K562 (cell line): ENCODE data around the gene RGS17. TPM values are rescaled to one million over a fixed set of nuclear protein-coding genes. Genes with fewer than 3 reads are reported as not detected.

ENCODE experiments used
- ARID4B ChIP-seq: sonication (generic); formaldehyde crosslinking; IDR thresholded peaks from 2 replicates; pipeline ENCODE4 v1.8.0; 2022; ENCODE audit warnings: mild to moderate bottlenecking, missing genetic modification reagents
- C11orf30 ChIP-seq: fragments of 450-650 bp; IDR thresholded peaks from 2 replicates; pipeline ENCODE4 v1.6.1; 2016; ENCODE audit warnings: low read depth, mild to moderate bottlenecking
- CCAR2 ChIP-seq: fragments of 200-400 bp; formaldehyde crosslinking; IDR thresholded peaks from 2 replicates; pipeline ENCODE4 v1.6.1; 2017; ENCODE audit warnings: mild to moderate bottlenecking, low read depth, low read length
- EGR1 ChIP-seq: fragments of 450-650 bp; conservative IDR thresholded peaks from 2 replicates; pipeline ENCODE4 v1.6.1; 2017; ENCODE audit warnings: mild to moderate bottlenecking
- HMBOX1 ChIP-seq: sonication (generic); IDR thresholded peaks from 2 replicates; pipeline ENCODE4 v1.6.1; 2016
- KLF16 ChIP-seq: IDR thresholded peaks from 2 replicates; pipeline ENCODE4 v1.6.1; 2016; ENCODE audit warnings: antibody characterized with exemption
- RBM34 ChIP-seq: fragments of 200-400 bp; formaldehyde crosslinking; IDR thresholded peaks from 2 replicates; pipeline ENCODE4 v1.6.1; 2018; ENCODE audit warnings: low read length, borderline replicate concordance; ENCODE audit not compliant: insufficient read depth
- RBM39 ChIP-seq: fragments of 200-400 bp; formaldehyde crosslinking; optimal IDR thresholded peaks from 2 replicates; pipeline ENCODE3; 2018; ENCODE audit warnings: low read depth, low read length
- SMARCA5 ChIP-seq: fragments of 450-650 bp; IDR thresholded peaks from 2 replicates; pipeline ENCODE4 v1.6.1; 2016
- TSHZ1 ChIP-seq: fragments of 250-450 bp; sonication (Bioruptor Pico); IDR thresholded peaks from 2 replicates; pipeline ENCODE4 v1.4.0; 2020; ENCODE audit warnings: mild to moderate bottlenecking, moderate library complexity
- XRCC3 ChIP-seq: fragments of 450-650 bp; IDR thresholded peaks from 2 replicates; pipeline ENCODE4 v1.6.1; 2017; ENCODE audit warnings: mild to moderate bottlenecking, moderate library complexity
- ZC3H4 ChIP-seq: sonication (generic); formaldehyde crosslinking; IDR thresholded peaks from 2 replicates; pipeline ENCODE4 v1.9.0; 2021; ENCODE audit warnings: missing genetic modification reagents, borderline replicate concordance
- ZNF12 ChIP-seq: sonication (generic); formaldehyde crosslinking; IDR thresholded peaks from 2 replicates; pipeline ENCODE4 v1.4.0; 2020; ENCODE audit warnings: mild to moderate bottlenecking, missing genetic modification reagents
- ZNF311 ChIP-seq: fragments of 250-450 bp; sonication (Bioruptor Pico); IDR thresholded peaks from 2 replicates; pipeline ENCODE4 v1.4.0; 2020; ENCODE audit warnings: mild to moderate bottlenecking, moderate library complexity
- ZNF785 ChIP-seq: fragments of 250-450 bp; sonication (Bioruptor Pico); IDR thresholded peaks from 2 replicates; pipeline ENCODE4 v1.4.0; 2020; ENCODE audit warnings: mild to moderate bottlenecking
- polyA plus RNA-seq, 8 experiments: library from polyadenylated mRNA; depleted of rRNA in 4 of 8; stranded (reverse) in 5 of 8; unstranded in 3 of 8; fragments of >200 nt; fragmentation: Nextera tagmentation in 2 of 8; fragmentation: Illumina TruSeq in 1 of 8; extraction: Ambion mirVana in 2 of 8; extraction: Trizol in 1 of 8; gene quantifications; 2 replicates each; pipeline versions ENCODE4 v1.2.1 to v1.2.3, GENCODE V29; 2011 to 2014; ENCODE audit warnings: inconsistent platforms in 1 of 8, missing spikeins in 1 of 8
- total RNA-seq, 7 experiments: library from RNA; depleted of rRNA in 6 of 7; stranded (reverse); fragments of >200 nt in 6 of 7; fragmentation: Illumina TruSeq in 2 of 7; extraction: Trizol in 2 of 7; gene quantifications; 2 replicates each; pipeline versions ENCODE4 v1.2.1 to v1.2.3, GENCODE V29; 2011 to 2021; ENCODE audit warnings: low replicate concordance in 1 of 7
- TF ChIP-seq, protein P1 (sequence below): sonication (generic); formaldehyde crosslinking; IDR thresholded peaks from 2 replicates; pipeline ENCODE4 v1.9.0; 2022; ENCODE audit warnings: mild to moderate bottlenecking, missing genetic modification reagents
- TF ChIP-seq, protein P2 (sequence below), 2 experiments: fragments of 250-450 bp in 1 of 2; fragments of 450-650 bp in 1 of 2; sonication (Bioruptor Pico) in 1 of 2; IDR thresholded peaks; 2 replicates each; pipeline versions ENCODE4 v1.6.1 to v1.8.0; 2016 to 2021; ENCODE audit warnings: mild to moderate bottlenecking in 2 of 2, moderate library complexity in 2 of 2, missing compliant biosample characterization in 1 of 2, missing genetic modification characterization in 1 of 2

The RGS17 gene
- total and polyA plus RNA-seq, 9 of the 15 experiments (the other 6 are each of a cell fraction or from before 2014, with no cell fraction given) = 0.01 to 0.14 (median 0.08) TPM; not detected in 6

GRCh38 chr6:152982904-152983636, 148.0 kb downstream of the RGS17 start, which contains the start of gene FBXO5 (continued):
- TF ChIP-seq HMBOX1 (no peak), RBM39 (no peak), EGR1 (peak; percentile 45), ZNF311 (CRISPR knock-in tag) (no peak), ARID4B (peak; percentile 99), ZNF12 (CRISPR knock-in tag) (no peak), RBM34 (no peak; the same call in 1 of the 2 replicates), C11orf30 (no peak), CCAR2 (no peak), SMARCA5 (no peak), XRCC3 (no peak), ZC3H4 (CRISPR knock-in tag) (no peak), TSHZ1 (CRISPR knock-in tag) (no peak), ZNF785 (CRISPR knock-in tag) (no peak), KLF16 (no peak)
- TF ChIP-seq, protein P1, sequence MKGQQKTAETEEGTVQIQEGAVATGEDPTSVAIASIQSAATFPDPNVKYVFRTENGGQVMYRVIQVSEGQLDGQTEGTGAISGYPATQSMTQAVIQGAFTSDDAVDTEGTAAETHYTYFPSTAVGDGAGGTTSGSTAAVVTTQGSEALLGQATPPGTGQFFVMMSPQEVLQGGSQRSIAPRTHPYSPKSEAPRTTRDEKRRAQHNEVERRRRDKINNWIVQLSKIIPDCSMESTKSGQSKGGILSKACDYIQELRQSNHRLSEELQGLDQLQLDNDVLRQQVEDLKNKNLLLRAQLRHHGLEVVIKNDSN (CRISPR knock-in tag) = 0 out of 2 replicates have a peak, but pooled peaks have one; percentile 32
- TF ChIP-seq, protein P2, sequence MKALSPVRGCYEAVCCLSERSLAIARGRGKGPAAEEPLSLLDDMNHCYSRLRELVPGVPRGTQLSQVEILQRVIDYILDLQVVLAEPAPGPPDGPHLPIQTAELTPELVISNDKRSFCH (CRISPR knock-in tag; IDR thresholded peaks at IDR 0.05) = no peak
- TF ChIP-seq, protein P2 (tag; IDR thresholded peaks at IDR 0.05) = peak; percentile 61; the same call in 1 of the 2 replicates
